CD4-positive, alpha-beta T cell (primary cell): ENCODE results near the gene ENTPD7. TPM values are rescaled to one million over a fixed set of nuclear protein-coding genes. Genes with fewer than 3 reads are reported as not detected.

ENCODE experiments used
- ATAC-seq: fragments of 200-7000 bp; cut with Tn5 transposase; one replicate; pipeline ENCODE4 v1.10.0; 2022; ENCODE audit warnings: mild to moderate bottlenecking; ENCODE audit not compliant: poor library complexity
- CTCF ChIA-PET: fragments of 350-600 bp; sonication (Branson Sonifier 250); formaldehyde crosslinking; loops from one replicate; lab custom pipeline; 2021; ENCODE audit warnings: antibody characterized with exemption, inconsistent platforms; lab: Charles Lee
- POLR2A ChIA-PET: fragments of 350-600 bp; sonication (Branson Sonifier 250); formaldehyde crosslinking; loops from one replicate; lab custom pipeline; 2021; ENCODE audit warnings: antibody characterized with exemption, inconsistent platforms; lab: Charles Lee
- DNase-seq, 14 experiments: peaks; one replicate each; pipeline ENCODE4 v3.0.0-alpha.2; 2013 to 2020; ENCODE audit warnings: mixed read lengths in 2 of 14
- H3K27ac ChIP-seq, 2 donors: one replicate each; pipeline versions ENCODE4 v1.5.1 to v1.7.0; 2013; ENCODE audit warnings: low read length in 2 of 2, low read depth in 1 of 2, mild to moderate bottlenecking in 1 of 2
- H3K27me3 ChIP-seq, 2 experiments: 1 replicate in 1 of 2; 2 replicates in 1 of 2; pipeline versions ENCODE4 v1.6.1 to v1.7.0; 2013; ENCODE audit warnings: low read length in 2 of 2, control low read depth in 1 of 2, mild to moderate bottlenecking in 1 of 2, moderate library complexity in 1 of 2; ENCODE audit not compliant: insufficient read depth in 2 of 2, control insufficient read depth in 1 of 2
- H3K36me3 ChIP-seq: one replicate; pipeline ENCODE4 v1.6.1; 2013; ENCODE audit warnings: low read length, control low read depth; ENCODE audit not compliant: insufficient read depth
- H3K4me1 ChIP-seq: one replicate; pipeline ENCODE4 v1.6.1; 2013; ENCODE audit warnings: low read length, control low read depth; ENCODE audit not compliant: insufficient read depth
- H3K4me3 ChIP-seq: one replicate; pipeline ENCODE4 v1.5.1; 2013; ENCODE audit warnings: mild to moderate bottlenecking, low read length, moderate library complexity
- H3K9me3 ChIP-seq, 2 experiments: 1 replicate in 1 of 2; 2 replicates in 1 of 2; pipeline versions ENCODE4 v1.6.1 to v1.7.0; 2013; ENCODE audit warnings: low read length in 2 of 2, mild to moderate bottlenecking in 2 of 2, control low read depth in 1 of 2, moderate library complexity in 1 of 2; ENCODE audit not compliant: control insufficient read depth in 1 of 2, insufficient read depth in 1 of 2
- H3K27ac Mint-ChIP-seq: one replicate; pipeline ENCODE4 v1.8.0; 2020; ENCODE audit warnings: mixed read lengths
- H3K27me3 Mint-ChIP-seq: one replicate; pipeline ENCODE4 v1.8.0; 2021; ENCODE audit warnings: mixed read lengths
- H3K36me3 Mint-ChIP-seq: one replicate; pipeline ENCODE4 v1.8.0; 2021; ENCODE audit warnings: low read depth, mixed read lengths
- H3K4me1 Mint-ChIP-seq: one replicate; pipeline ENCODE4 v1.8.0; 2021; ENCODE audit warnings: low read depth, mixed read lengths
- H3K4me3 Mint-ChIP-seq: one replicate; pipeline ENCODE4 v1.8.0; 2020; ENCODE audit warnings: mild to moderate bottlenecking, mixed read lengths
- H3K9me3 Mint-ChIP-seq: one replicate; pipeline ENCODE4 v1.8.0; 2020; ENCODE audit warnings: mixed read lengths
- intact Hi-C, 2 experiments: fragments of 100-400 bp; cut with DNase I in 1 of 2; cut with micrococcal nuclease in 1 of 2; formaldehyde crosslinking; loops; one replicate each; pipeline versions ENCODE4 v1.15.1 to v1.9.0; 2023 to 2025; cut with DNase I, micrococcal nuclease
- total RNA-seq, 174 experiments: library from RNA in 2 of 174; stranded (reverse) in 2 of 174; gene quantifications; one replicate each; pipeline ENCODE4 v1.2.3 and lab custom pipeline; 2021 to 2026
- TF ChIP-seq, protein P1 (sequence below): fragments of 200-600 bp; IDR thresholded peaks from one replicate; pipeline ENCODE4 v1.8.0; 2022; ENCODE audit warnings: antibody characterized with exemption, mild to moderate bottlenecking

ENTPD7 gene
- total RNA-seq, 2 experiments from 2014 or later = 1.1 to 1.4 TPM

DNA sequence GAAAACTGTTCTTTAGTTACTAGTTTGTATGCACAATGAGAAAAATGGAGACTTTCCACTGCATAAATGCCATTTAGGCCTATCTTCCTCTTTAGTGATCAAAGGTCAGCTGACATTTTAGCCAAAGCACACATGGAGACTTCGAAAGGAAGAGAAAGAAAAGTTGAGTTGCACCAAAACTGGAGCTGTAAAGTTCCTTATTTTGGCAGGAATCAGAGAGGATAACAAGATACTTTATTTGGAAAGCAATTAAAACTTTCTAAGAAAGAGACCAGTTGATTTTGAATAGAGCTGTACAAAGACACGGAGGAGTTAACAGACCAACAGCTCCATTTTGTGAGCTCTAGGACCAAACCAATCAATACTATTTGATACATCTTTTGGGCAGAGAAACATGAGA lies 14.2 kb downstream of the ENTPD7 start:
- intact Hi-C loops = no loop called here
- Histone ChIP-seq H3K36me3 (peaks cover 6% of the 10 kb centered on the region), H3K27me3 (no peaks in the 10 kb centered on the region), H3K27ac (no peak overlapping the region), H3K4me3 (no peak overlapping the region), H3K4me1 (no peaks in the 10 kb centered on the region), H3K9me3 (no peaks in the 10 kb centered on the region)
- POLR2A ChIA-PET = no interaction called here
- no peak overlapping the region for H3K4me3 Mint-ChIP-seq
- TF ChIP-seq, protein P1, sequence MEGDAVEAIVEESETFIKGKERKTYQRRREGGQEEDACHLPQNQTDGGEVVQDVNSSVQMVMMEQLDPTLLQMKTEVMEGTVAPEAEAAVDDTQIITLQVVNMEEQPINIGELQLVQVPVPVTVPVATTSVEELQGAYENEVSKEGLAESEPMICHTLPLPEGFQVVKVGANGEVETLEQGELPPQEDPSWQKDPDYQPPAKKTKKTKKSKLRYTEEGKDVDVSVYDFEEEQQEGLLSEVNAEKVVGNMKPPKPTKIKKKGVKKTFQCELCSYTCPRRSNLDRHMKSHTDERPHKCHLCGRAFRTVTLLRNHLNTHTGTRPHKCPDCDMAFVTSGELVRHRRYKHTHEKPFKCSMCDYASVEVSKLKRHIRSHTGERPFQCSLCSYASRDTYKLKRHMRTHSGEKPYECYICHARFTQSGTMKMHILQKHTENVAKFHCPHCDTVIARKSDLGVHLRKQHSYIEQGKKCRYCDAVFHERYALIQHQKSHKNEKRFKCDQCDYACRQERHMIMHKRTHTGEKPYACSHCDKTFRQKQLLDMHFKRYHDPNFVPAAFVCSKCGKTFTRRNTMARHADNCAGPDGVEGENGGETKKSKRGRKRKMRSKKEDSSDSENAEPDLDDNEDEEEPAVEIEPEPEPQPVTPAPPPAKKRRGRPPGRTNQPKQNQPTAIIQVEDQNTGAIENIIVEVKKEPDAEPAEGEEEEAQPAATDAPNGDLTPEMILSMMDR = no peak
- CTCF ChIA-PET = no interaction called here
- H3K27me3 Mint-ChIP-seq = no peaks in the 10 kb centered on the region
- H3K4me1 Mint-ChIP-seq = no peaks in the 10 kb centered on the region
- ATAC-seq = no peak
- H3K9me3 Mint-ChIP-seq = no peaks in the 10 kb centered on the region
- H3K27ac Mint-ChIP-seq = no peak overlapping the region
- no peaks in the 10 kb centered on the region for H3K36me3 Mint-ChIP-seq
- no peak for DNase-seq

DNA sequence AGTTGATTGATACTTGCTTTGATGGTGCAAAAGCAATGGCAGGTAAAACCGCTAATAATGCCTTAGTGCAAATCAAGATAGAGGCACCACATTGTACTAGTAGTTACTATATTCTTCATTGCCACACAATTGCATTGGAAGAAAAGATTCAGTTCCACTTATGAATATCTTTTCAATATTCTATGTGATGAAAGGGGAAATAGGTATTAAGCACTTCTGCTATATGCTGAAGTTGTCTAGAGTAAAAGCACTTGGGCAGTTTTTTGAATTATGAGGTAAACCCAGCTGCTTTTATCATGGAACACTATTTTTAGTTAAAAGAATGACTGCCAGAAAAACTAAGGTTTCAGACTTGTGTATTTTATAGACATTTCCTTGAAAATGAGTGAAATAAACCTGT lies 15.5 kb downstream of the ENTPD7 start:
- no peaks in the 10 kb centered on the region for H3K9me3 ChIP-seq
- H3K27ac Mint-ChIP-seq = no peak overlapping the region
- H3K27me3 ChIP-seq = no peaks in the 10 kb centered on the region
- DNase-seq (peak in 1 of 14 experiments; percentile 7), ATAC-seq (no peak)
- H3K36me3 ChIP-seq = peaks cover 12% of the 10 kb centered on the region
- no peaks in the 10 kb centered on the region for H3K9me3 Mint-ChIP-seq
- peaks cover 10% of the 10 kb centered on the region for H3K36me3 Mint-ChIP-seq
- no peaks in the 10 kb centered on the region for H3K27me3 Mint-ChIP-seq
- TF ChIP-seq, protein P1 = no peak
- H3K4me1 ChIP-seq = no peaks in the 10 kb centered on the region
- ChIA-PET CTCF (no interaction called here), POLR2A (no interaction called here)
- intact Hi-C loops = no loop called here
- no peak overlapping the region for H3K27ac ChIP-seq
- H3K4me3 ChIP-seq = no peak overlapping the region
- no peak overlapping the region for H3K4me3 Mint-ChIP-seq
- H3K4me1 Mint-ChIP-seq = no peaks in the 10 kb centered on the region

GRCh38 chr10:99676426-99676825 lies 17.1 kb downstream of the ENTPD7 start:
- H3K36me3 Mint-ChIP-seq = peaks cover 21% of the 10 kb centered on the region
- CTCF ChIA-PET = no interaction called here
- Histone ChIP-seq H3K4me3 (no peak overlapping the region), H3K27me3 (no peaks in the 10 kb centered on the region), H3K9me3 (no peaks in the 10 kb centered on the region), H3K27ac (no peak overlapping the region), H3K36me3 (peaks cover 16% of the 10 kb centered on the region), H3K4me1 (no peaks in the 10 kb centered on the region)
- no peaks in the 10 kb centered on the region for H3K27me3 Mint-ChIP-seq
- no peaks in the 10 kb centered on the region for H3K9me3 Mint-ChIP-seq
- ATAC-seq (no peak), DNase-seq (no peak)
- TF ChIP-seq, protein P1 = no peak
- no peak overlapping the region for H3K27ac Mint-ChIP-seq
- intact Hi-C loops = no loop called here
- no peak overlapping the region for H3K4me3 Mint-ChIP-seq
- POLR2A ChIA-PET = no interaction called here
- no peaks in the 10 kb centered on the region for H3K4me1 Mint-ChIP-seq
